ENCODE results near the gene CCDC63. TPM values are rescaled to one million over a fixed set of nuclear protein-coding genes. Genes with fewer than 3 reads are reported as not detected.

Gene CCDC63
- total RNA-seq: not detected

DNA sequence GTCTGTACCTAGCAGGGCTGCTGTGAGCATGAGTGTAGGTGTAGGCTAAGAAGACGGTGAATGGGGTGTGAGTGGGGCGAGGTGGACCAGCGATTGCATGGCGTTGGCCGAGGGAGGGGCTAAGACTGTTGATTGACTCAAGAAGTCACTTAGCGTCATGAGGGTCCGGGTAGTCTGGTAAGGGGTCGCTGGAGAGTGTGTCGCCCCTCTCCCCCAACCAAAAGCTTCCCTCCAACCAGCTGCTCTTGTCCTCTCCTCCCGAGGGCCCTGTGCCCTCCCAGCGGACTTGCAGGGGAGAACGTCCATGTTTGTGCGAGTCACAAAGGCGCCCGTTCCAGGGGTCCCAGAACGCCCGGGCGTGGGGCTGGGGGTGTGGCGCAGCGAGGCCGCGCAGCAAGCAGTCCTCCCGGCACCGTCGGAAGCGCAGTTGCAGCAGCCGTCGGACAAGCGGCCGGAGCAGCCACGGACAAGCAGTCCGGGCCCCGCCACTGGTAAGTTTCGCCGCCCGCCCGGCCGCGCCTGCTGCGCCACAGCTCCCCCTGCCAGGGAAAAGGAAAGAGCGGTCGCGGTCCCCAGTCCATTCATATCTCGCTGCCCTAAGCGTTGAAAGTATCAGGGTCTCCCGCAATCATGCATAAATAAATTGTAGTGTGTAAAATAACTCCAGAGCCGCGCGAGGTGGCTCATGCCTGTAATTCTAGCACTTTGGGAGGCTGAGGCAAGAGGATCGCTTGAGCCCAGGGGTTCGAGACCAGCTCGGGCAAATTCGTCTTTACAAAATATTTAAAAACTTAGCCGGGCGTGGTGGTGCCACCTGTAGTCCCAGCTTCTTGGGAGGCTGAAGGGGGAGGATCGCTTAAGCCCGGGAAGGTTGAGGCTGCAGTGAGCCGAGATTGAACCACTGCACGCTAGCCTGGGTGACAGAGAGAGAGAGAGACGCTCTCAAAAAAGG, at the start of gene CCDC63:
CCDC63 (plus strand) TSS at position 373 of the 952 bp plus-strand sequence. CDS start 5,968 bp downstream, outside the sequence.
- DNase-seq (peak; percentile 46), ATAC-seq (peak; percentile 63)
- Mint-ChIP-seq H3K4me1 (peaks cover 8% of the 10 kb centered on the region), H3K27me3 (peaks cover 60% of the 10 kb centered on the region), H3K27ac (no peak within 1 kb of the TSS), H3K9me3 (ENCODE audit: low read depth) (no peaks in the 10 kb centered on the region), H3K4me3 (peak within 1 kb of the TSS; percentile 41), H3K36me3 (no peaks in the 10 kb centered on the region)
- CTCF ChIA-PET: interaction anchor here (0.9 to 1.5 kb wide), 5 partner anchors 18 to 416 kb away, joined by 3 to 6 read pairs (median 3); no protein-coding TSS in a partner anchor

GRCh38 chr12:110798461-110798860, 48.3 kb upstream of the CCDC63 start:
- Mint-ChIP-seq H3K27ac (no peak overlapping the region), H3K9me3 (ENCODE audit: low read depth) (peaks cover under 1% of the 10 kb centered on the region), H3K4me1 (no peaks in the 10 kb centered on the region), H3K4me3 (no peak overlapping the region), H3K27me3 (no peaks in the 10 kb centered on the region), H3K36me3 (no peaks in the 10 kb centered on the region)
- ATAC-seq (no peak), DNase-seq (no peak)
- CTCF ChIA-PET: no interaction called here

- no peak overlapping the region for H3K4me3 Mint-ChIP-seq
- ATAC-seq (no peak), DNase-seq (no peak)
- CTCF ChIA-PET: no interaction called here
- H3K4me1 Mint-ChIP-seq: no peaks in the 10 kb centered on the region
- H3K27ac Mint-ChIP-seq: no peak overlapping the region
- H3K9me3 Mint-ChIP-seq (ENCODE audit: low read depth): peaks cover 3% of the 10 kb centered on the region
- no peaks in the 10 kb centered on the region for H3K27me3 Mint-ChIP-seq
- peaks cover 2% of the 10 kb centered on the region for H3K36me3 Mint-ChIP-seq
These were observed 44.3 kb upstream of the CCDC63 start for GRCh38 chr12:110802489-110802888.

DNA sequence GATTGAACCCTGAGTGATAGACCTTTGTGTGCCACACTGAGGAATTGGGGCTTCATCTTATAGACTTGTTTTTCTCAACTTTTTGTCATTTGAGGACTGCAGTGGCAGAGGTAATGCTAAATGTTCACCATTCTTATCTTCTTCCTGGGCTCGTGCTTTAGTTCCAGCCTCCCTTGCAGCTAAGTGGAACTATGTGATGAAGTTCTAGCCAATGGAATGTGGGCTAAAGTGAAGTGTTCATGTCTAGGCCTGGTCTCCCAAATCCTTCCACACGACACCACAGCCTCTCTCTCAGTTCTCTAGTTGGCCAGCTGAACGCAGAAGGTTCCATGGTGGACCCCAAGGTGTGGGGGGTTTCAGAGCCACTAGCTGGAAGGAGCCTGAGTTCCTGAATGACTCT, 42.4 kb upstream of the CCDC63 start:
- Mint-ChIP-seq H3K36me3 (peaks cover 2% of the 10 kb centered on the region), H3K9me3 (ENCODE audit: low read depth) (peaks cover 3% of the 10 kb centered on the region), H3K27me3 (no peaks in the 10 kb centered on the region), H3K4me3 (no peak overlapping the region), H3K4me1 (no peaks in the 10 kb centered on the region), H3K27ac (no peak overlapping the region)
- CTCF ChIA-PET: no interaction called here
- no peak for ATAC-seq
- DNase-seq: no peak

DNA sequence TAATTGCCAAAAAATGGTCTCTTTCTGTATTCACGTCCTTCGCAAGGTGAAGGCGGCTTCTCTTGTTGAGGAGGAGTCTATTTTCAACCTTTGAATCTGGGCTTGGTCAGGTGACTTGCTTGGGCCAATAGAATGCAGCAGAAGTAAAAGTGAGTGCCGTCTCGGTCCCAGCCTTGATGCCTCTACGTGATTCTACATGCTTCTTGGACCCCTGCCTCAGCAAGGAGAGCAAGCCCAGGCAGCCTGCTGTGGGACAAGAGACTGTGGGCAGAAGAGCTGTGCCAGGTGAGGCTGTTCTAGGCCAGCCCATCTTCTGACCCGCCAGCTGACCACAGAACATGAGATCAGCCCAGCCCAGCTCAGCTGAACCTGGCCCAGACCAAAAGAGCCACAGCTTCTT, 39.1 kb upstream of the CCDC63 start:
- no peak overlapping the region for H3K4me3 Mint-ChIP-seq
- peaks cover 2% of the 10 kb centered on the region for H3K36me3 Mint-ChIP-seq
- H3K27ac Mint-ChIP-seq: no peak overlapping the region
- H3K9me3 Mint-ChIP-seq (ENCODE audit: low read depth): peaks cover 3% of the 10 kb centered on the region
- DNase-seq (no peak), ATAC-seq (no peak)
- peaks cover 6% of the 10 kb centered on the region for H3K27me3 Mint-ChIP-seq
- CTCF ChIA-PET: interaction anchor here (0.6 kb wide), 1 partner anchor 328 kb away, joined by 3 read pairs; no protein-coding TSS in a partner anchor
- H3K4me1 Mint-ChIP-seq: no peaks in the 10 kb centered on the region

DNA sequence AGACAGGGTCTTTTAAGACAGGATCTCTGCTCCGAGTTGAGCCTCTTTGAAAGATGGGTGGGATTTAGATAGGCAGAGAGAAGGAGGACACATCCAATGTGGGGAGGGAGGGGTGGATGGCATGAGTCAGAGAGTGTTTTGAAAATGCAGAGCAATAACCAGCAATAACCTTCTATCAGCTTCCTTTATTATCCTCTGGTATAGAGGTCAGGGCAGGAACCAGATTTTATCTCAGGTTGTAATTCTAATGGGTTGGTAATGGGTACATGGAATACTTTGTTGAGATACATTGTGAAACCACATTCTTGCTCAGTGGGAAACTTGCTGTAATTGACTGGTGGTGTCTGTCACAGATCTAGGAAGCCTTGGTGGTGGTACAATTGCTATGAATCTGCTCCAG, 37.6 kb upstream of the CCDC63 start:
- CTCF ChIA-PET: no interaction called here
- DNase-seq (no peak), ATAC-seq (no peak)
- no peaks in the 10 kb centered on the region for H3K36me3 Mint-ChIP-seq
- H3K27me3 Mint-ChIP-seq: peaks cover 18% of the 10 kb centered on the region
- H3K4me1 Mint-ChIP-seq: no peaks in the 10 kb centered on the region
- H3K4me3 Mint-ChIP-seq: no peak overlapping the region
- no peak overlapping the region for H3K27ac Mint-ChIP-seq
- H3K9me3 Mint-ChIP-seq (ENCODE audit: low read depth): no peaks in the 10 kb centered on the region

- Mint-ChIP-seq H3K4me3 (no peak overlapping the region), H3K27ac (no peak overlapping the region), H3K36me3 (no peaks in the 10 kb centered on the region), H3K9me3 (ENCODE audit: low read depth) (no peaks in the 10 kb centered on the region), H3K27me3 (peaks cover 21% of the 10 kb centered on the region), H3K4me1 (no peaks in the 10 kb centered on the region)
- no peak for DNase-seq
- CTCF ChIA-PET: no interaction called here
- no peak for ATAC-seq
These were observed 34.8 kb upstream of the CCDC63 start for GRCh38 chr12:110811972-110812371.

DNA sequence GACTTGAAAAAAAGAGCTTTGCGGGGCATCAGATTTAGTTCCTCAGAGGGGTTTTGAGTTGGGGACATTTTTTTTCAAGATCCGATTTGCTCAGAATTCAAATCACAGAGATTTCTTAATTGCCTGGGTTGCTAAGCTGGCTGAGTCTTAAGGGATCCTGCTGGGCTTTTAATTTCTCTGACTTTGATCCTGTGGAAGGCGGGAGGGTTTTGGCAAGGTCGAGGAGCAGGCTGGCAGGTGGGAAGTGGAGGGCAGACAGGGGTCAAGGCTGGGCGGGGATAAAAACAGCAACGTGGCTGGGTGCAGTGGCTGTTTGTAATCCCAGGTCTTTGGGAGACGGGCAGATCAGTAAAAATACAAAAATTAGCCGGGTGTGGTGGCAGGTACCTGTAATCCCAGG, 33.5 kb upstream of the CCDC63 start:
- no peaks in the 10 kb centered on the region for H3K4me1 Mint-ChIP-seq
- ATAC-seq (no peak), DNase-seq (no peak)
- no peaks in the 10 kb centered on the region for H3K9me3 Mint-ChIP-seq (ENCODE audit: low read depth)
- H3K27me3 Mint-ChIP-seq: peaks cover 21% of the 10 kb centered on the region
- no peaks in the 10 kb centered on the region for H3K36me3 Mint-ChIP-seq
- no peak overlapping the region for H3K27ac Mint-ChIP-seq
- CTCF ChIA-PET: interaction anchor here (1.1 kb wide), 1 partner anchor 14 kb away, joined by 3 read pairs; no protein-coding TSS in a partner anchor
- H3K4me3 Mint-ChIP-seq: no peak overlapping the region

DNA sequence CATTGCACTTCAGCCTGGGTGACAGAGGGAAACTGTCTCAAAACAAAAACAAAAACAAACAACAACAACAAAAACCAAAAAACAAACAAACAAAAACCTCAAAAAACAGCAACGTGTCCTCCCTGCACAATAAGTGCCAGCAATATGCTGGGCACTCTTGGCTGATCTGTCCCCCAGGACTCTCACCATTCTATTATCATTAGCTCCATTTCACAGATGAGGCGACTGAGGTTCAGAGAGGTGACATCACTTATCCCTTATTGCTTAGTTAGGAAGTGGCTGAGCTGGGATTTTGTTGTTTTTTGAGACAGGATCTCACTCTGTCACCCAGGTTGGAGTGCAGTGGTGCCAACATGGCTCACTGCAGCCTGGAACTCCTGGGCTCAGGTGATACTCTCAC, 33.0 kb upstream of the CCDC63 start:
- Mint-ChIP-seq H3K4me3 (no peak overlapping the region), H3K27me3 (peaks cover 21% of the 10 kb centered on the region), H3K36me3 (no peaks in the 10 kb centered on the region), H3K4me1 (no peaks in the 10 kb centered on the region), H3K9me3 (ENCODE audit: low read depth) (no peaks in the 10 kb centered on the region), H3K27ac (no peak overlapping the region)
- CTCF ChIA-PET: interaction anchor here (1.1 kb wide), 1 partner anchor 13 kb away, joined by 3 read pairs; no protein-coding TSS in a partner anchor
- no peak for DNase-seq
- no peak for ATAC-seq

DNA sequence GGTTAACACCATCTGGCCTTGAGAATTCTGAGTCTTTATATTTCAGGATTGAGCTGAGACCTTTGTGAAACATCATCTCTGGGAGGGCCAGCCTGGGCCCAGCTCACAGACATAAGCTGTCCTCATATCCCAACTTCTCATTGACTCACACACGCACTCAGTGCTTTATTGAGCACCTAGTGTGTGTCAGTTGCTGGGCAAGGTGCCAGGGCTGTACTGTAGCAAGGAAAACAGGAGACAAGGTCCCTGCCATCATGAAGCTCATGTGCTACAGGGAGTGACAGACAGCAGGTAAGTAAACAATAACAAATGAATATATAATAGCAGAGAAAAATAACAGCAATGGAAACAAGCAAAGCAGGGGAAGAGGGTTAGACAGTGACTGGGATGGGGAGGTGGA, 30.5 kb upstream of the CCDC63 start:
- CTCF ChIA-PET: interaction anchor here (1.3 kb wide), 1 partner anchor 111 kb away, joined by 4 read pairs; no protein-coding TSS in a partner anchor
- H3K9me3 Mint-ChIP-seq (ENCODE audit: low read depth): no peaks in the 10 kb centered on the region
- H3K27ac Mint-ChIP-seq: no peak overlapping the region

DNA sequence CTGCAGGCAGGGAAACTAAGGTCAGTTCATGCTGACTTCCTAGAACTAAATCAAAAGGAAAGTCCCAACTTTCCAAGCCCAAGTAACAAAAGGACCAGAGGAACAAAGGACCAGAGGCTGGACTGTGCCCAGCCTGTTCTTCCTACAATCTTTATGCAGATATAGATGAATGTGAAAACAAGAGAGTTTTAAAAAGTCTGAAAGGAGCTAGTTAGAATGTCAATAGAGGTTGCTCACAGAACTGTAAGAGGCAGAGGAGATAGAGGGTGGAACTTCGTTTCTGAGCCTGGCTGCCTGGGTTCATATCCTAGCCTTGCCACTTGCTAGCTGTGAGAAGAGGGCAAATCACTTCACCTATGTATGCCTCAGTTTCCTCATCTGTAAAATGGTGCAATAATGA, 30.0 kb upstream of the CCDC63 start:
- H3K27ac Mint-ChIP-seq: no peak overlapping the region
- H3K4me3 Mint-ChIP-seq: no peak overlapping the region
- no peaks in the 10 kb centered on the region for H3K9me3 Mint-ChIP-seq (ENCODE audit: low read depth)
- CTCF ChIA-PET: interaction anchor here (0.7 to 1.3 kb wide), 2 partner anchors 10 to 112 kb away, joined by 3 to 4 read pairs; no protein-coding TSS in a partner anchor
- no peaks in the 10 kb centered on the region for H3K4me1 Mint-ChIP-seq
- ATAC-seq: no peak
- H3K27me3 Mint-ChIP-seq: peaks cover 20% of the 10 kb centered on the region
- DNase-seq: no peak
- H3K36me3 Mint-ChIP-seq: no peaks in the 10 kb centered on the region

More for the DNA sequence above, 30.5 kb upstream of the CCDC63 start:
- DNase-seq (no peak), ATAC-seq (no peak)
- H3K36me3 Mint-ChIP-seq: no peaks in the 10 kb centered on the region
- peaks cover 21% of the 10 kb centered on the region for H3K27me3 Mint-ChIP-seq
- H3K4me3 Mint-ChIP-seq: no peak overlapping the region
- H3K4me1 Mint-ChIP-seq: no peaks in the 10 kb centered on the region

DNA sequence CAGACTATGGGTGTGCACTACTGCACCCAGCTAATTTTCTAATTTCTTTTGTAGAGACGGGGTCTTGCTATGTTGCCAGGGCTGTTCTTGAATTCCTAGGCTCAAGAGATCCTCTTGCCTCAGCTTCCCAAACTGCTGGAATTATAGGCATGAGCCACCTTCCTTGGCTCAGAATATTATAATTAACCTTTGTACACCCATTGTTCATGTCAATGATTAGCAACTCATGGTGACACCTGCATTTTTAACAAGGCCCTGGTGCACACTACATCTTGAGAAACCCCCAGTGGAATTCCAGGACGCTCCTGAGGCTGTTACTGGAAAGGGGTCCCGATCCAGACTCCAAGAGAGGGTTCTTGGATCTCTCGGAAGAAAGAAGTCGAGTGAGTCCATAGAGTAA, 28.3 kb upstream of the CCDC63 start:
- ATAC-seq (no peak), DNase-seq (no peak)
- Mint-ChIP-seq H3K4me1 (peaks cover 2% of the 10 kb centered on the region), H3K4me3 (no peak overlapping the region), H3K27ac (no peak overlapping the region), H3K36me3 (no peaks in the 10 kb centered on the region), H3K27me3 (peaks cover 7% of the 10 kb centered on the region), H3K9me3 (ENCODE audit: low read depth) (no peaks in the 10 kb centered on the region)
- CTCF ChIA-PET: no interaction called here

DNA sequence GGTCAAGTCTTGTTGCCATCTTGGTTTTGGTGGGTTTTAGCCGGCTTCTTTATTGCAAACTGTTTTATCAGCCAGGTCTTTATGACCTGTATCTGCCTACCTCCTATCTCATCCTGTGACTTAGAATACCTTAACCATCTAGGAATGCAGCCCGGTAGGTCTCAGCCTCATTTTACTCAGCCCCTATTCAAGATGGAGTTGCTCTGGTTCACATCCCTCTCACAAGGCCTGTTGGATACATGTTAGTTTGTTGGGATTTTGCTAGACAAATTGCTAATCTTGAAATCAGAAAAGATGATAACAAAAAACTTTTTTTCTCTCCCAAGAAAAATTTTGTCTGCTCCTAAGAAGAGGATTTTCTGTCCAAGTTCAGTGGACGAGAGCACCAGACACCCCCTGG, 27.6 kb upstream of the CCDC63 start:
- H3K9me3 Mint-ChIP-seq (ENCODE audit: low read depth): no peaks in the 10 kb centered on the region
- CTCF ChIA-PET: no interaction called here

GRCh38 chr12:110819646-110820045, 27.1 kb upstream of the CCDC63 start:
- no peak overlapping the region for H3K4me3 Mint-ChIP-seq
- no peak for DNase-seq
- CTCF ChIA-PET: no interaction called here
- no peak for ATAC-seq
- H3K36me3 Mint-ChIP-seq: no peaks in the 10 kb centered on the region
- peaks cover 3% of the 10 kb centered on the region for H3K27me3 Mint-ChIP-seq
- H3K27ac Mint-ChIP-seq: no peak overlapping the region
- no peaks in the 10 kb centered on the region for H3K9me3 Mint-ChIP-seq (ENCODE audit: low read depth)
- peaks cover 2% of the 10 kb centered on the region for H3K4me1 Mint-ChIP-seq

More for the DNA sequence above, 27.6 kb upstream of the CCDC63 start:
- H3K4me3 Mint-ChIP-seq: no peak overlapping the region
- H3K4me1 Mint-ChIP-seq: peaks cover 2% of the 10 kb centered on the region
- ATAC-seq (no peak), DNase-seq (no peak)
- peaks cover 3% of the 10 kb centered on the region for H3K27me3 Mint-ChIP-seq
- H3K27ac Mint-ChIP-seq: no peak overlapping the region
- H3K36me3 Mint-ChIP-seq: no peaks in the 10 kb centered on the region
